GM18526 (cell line): ENCODE measurements around the gene KCND2.

Source experiments
- POLR2A ChIP-seq: IDR thresholded peaks from 3 replicates; pipeline ENCODE4 v1.6.1; 2011; ENCODE audit not compliant: insufficient read length; ENCODE audit errors: extremely low read depth

Gene KCND2

DNA sequence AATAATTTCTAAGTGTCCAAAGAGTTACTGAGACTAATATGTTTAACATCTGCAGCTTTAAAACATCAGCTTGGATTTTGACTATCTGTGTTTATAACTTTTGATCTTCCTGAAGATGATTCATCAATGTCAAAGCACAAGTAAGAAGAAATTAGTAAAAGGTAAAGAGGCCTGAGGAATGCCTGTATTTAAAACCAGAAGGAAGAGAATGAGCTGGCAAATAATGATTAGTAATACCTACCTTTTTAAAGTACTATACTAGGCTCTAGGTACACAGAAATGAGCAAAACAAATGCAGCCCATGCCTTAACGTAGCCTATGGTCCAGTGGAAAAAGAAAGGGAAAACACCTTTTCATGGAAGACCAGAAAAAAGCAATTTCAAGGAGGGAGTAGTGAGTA lies 158.0 kb downstream of the KCND2 start:
- TF ChIP-seq POLR2A: no peak

DNA sequence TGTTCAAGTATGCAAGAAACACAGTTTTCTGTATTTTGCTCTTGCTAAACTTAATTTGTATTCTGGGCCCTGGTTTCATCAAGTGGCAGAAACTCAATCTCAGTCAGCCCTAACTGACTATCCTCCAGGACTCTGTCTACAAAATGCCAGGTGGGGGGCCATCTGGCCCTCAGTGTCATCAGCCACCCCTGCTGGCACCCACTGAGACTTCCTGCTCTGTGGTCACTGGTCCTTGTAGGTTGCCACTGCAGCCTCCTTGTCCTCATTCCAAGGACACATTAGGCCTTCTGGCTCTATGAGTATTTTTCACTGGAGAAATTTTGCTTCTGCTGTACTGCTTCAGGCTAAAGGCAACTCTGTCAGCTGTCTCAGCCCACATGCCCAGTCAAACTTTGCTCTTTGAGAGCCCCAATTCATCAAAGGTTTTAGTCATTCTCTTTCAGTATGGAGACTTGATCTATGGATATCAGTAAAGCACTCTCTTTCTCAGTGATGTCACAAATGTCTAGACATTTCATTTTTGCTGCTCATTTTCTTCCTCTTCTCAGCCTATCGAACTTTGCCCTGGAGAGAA lies 163.6 kb downstream of the KCND2 start:
- TF ChIP-seq POLR2A: no peak

DNA sequence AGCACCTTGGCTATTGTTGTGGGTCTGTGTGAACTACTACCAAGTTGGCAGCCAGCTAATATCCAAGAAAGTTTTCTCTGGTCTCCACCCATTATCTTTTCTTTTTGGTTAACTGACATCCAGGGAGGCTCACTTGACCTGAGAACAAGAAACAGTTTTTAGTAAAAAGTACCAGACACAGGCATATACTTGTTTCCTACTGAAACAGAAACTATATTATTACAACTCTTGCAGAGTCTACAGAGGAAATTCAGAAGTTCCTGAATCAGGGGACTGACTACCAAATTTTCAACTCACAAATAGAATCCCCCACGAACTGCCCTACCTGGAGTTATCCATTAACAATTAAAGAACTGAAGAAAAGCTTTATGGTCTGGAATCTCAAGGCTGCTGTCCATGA lies 168.9 kb downstream of the KCND2 start:
- no peak for TF ChIP-seq POLR2A

DNA sequence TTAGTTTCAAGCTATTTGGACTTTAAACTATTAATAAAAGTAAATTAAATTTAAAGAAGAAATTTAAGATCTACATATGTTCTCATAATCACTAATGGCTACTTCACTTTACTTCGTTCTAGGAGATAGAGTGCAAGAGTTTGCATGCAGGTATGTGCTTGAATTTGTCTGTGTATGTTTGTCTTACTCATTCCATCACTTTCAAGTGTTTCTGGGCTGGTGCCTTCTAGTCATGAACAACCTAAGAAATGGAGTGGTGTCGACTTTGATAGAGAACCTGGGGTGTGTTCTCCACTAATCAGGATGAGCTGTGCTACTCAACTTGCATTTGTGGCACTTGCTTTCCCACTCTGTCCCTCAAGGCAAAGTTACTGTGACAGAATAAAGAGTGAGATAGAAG lies 169.9 kb downstream of the KCND2 start:
- no peak for TF ChIP-seq POLR2A

DNA sequence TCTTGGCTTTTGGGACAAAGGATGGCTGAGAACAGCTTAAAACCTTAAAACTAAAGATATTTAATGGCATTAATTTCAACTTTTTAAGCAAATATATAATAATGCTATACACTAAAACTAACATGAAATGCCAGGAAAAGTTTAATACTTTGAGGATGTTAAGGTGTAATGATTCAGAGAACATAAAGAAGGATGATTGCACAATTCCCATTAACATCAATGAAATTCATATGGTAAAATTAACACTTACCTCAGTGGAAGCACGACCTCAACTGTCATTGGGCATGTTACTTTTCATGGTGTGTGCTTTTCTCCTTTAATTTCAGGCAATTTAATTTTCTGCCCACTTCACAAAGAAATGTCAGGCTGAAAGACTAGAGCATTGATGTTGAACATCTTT lies 171.7 kb downstream of the KCND2 start:
- no peak for TF ChIP-seq POLR2A

DNA sequence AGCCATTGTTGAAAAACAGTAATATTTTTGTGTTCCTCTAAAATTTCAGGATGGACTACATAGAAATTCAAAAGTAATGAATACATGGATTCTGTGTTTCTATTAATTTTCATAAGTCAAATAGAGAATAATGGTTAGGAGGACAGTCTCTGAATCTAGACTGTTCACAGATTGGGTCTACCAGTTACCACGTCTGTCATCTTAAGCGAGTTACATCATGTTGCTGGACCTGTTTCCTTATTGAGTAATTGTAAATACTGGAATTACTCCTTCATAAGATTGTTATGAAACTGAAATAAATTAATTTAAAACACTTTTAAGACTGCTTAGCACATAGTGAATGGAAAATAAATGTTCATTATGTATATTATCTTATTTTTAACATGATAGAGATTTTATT lies 172.3 kb downstream of the KCND2 start:
- no peak for TF ChIP-seq POLR2A

DNA sequence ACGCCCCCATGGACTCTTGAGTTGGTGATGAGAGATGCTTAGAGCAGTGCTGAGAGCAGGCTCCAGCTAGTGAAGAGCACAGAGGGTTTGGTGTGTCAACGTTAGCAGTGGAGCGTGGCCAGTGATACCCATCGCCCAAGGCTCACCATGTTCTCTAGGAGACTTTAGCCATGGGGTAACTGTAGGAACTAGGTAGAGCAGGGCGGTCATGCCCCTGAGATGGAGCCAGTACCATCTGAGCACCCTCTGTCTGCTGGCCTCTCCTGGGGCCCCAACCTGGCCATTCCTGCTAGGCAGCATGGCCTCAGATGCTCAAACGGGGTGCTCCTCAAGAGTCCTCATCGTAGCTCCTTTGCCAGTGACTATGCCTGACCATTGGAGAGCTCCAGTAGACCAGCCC lies 179.7 kb downstream of the KCND2 start:
- no peak for TF ChIP-seq POLR2A

DNA sequence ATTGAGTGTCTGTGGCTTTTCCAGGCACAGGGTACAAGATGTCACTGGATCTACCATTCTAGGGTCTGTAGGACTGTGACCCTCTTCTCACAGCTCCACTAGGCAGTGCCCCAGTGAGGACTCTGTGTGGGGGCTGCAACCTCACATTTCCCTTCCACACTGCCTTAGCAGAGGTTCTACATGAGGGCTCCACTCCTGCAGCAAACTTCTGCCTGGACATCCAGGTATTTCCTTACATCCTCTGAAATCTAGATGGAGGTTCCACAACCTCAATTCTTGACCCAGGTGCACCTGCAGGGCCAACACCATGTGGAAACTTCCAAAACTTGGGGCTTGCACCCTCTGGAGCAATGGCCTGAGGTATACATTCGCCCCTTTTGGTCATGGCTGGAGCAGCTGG lies 183.7 kb downstream of the KCND2 start:
- TF ChIP-seq POLR2A: no peak

DNA sequence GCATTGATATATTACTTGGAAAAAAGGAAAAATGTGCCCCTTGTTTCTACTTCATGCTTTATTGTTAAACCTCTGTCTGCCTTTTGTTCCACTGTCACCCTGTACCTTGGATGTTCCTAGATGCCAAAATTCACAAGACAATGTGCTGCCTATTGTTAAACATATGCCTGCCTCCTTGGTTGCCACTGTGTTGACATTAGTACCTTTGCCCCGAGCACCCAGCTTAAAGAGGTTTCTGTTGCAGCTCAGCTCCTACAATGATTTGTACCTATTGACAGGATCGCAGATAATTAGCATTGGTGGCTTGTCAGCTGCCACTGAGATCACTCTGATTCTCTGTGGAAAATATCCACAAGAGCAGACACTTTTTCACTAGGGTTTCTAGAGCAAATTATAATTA lies 188.0 kb downstream of the KCND2 start:
- TF ChIP-seq POLR2A: no peak

DNA sequence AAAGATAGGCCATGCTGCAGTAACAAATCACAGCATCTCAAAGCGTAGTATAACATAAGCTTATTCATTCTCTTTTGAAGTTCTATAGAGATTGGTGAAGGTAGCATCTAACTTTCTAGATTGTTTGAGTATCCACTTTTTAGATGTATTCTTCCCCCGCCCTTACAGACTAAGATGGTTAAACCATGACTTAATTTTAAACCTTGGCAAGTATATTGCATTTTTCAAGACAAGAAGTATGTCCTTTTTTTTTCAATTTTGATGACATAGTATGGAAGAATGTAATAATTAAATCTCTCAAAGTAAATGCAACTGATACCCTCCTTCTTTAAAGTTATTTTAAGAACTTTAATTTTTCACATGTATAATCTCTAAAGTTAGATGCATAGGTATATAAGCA lies 190.0 kb downstream of the KCND2 start:
- no peak for TF ChIP-seq POLR2A

DNA sequence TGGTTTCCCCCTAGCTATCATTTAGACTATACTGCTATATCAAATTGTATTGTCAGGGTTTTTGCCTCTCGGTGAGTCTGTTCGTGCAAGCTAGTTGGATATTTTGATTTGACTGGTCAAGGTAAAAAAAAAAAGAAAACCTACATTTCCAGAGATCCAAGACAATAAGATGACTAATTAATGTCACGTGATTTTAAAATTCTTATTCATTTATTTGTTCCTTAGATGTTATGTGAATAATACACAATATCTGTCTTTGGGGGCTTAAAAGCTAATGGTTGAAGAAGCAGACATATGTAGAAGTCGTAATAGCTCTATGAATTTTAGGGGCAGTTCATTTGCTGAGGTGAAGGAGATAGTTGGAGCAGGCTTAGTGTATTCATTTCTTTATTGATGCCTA lies 191.1 kb downstream of the KCND2 start:
- no peak for TF ChIP-seq POLR2A

DNA sequence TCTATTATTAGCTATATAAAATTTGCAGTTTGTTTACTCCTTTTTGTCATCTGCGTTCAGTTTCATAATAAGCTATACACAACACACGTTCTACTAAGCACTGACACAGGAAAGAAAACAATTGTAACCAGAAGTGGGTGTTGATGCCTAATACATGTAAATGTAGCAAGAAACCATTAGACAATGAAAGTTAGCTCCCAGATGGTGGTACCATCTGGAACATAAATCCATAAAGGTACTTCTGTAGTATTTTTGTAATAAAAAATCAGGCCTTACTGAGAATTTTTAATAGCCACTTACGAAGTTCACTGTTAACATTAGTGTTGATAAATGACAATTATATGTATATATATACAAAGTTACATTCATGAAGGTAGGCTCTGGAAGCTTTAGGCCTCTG lies 194.7 kb downstream of the KCND2 start:
- TF ChIP-seq POLR2A: no peak

DNA sequence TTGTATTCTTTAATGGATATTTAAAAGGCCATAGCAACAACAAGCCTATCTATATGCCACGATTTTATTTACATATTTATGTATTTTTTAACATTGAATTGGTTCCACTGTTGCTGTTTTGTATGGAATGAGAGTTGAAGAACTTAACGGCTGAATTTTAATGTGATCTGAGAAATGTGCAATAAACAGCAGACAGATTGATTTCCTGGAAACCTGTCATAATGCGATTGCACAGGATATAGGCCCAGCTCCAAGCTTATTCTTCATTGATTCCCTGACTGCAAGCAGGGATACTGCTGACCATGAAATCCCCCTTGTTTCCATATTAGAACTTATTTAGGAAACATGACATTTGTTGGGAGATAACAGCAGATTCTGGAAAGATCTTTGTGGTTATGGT lies 195.6 kb downstream of the KCND2 start:
- no peak for TF ChIP-seq POLR2A

DNA sequence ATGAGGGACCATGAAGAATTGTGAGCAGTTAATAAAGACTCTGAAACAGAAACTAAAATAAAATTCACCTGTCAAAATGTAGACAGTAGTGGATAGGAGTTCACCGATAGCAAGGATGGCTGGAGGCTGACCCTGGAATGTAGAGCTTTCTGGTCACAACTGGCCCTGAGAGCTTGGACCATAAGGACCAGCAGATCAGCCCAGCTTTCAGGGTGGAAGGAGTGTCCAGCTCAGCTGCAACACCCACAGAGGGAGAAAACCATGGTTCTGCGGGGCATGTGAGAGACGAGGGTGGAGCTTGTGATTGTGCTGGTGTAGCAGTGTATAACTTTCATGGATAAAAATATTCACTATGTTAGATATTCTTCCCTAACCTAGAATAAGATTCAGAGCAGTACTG lies 199.9 kb downstream of the KCND2 start:
- TF ChIP-seq POLR2A: no peak

DNA sequence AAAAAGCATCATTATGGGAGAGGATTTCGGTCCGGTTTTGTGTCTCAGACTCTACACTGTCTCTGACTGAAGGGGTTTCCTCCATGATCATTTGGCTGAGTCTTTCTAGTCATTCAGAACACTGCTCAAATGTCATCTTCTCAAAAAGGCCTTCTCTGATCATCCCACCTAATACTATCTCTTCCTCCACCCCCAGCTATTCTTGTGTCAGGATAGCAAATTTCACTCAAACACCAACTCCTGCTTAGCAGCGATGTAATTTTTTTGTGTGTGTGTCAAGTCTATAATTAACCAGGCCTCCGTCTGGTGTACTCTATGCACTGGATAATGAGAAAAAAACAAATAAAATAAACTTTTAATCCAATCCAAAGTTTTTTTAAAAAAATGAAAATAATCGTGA lies 200.4 kb downstream of the KCND2 start:
- TF ChIP-seq POLR2A: no peak

DNA sequence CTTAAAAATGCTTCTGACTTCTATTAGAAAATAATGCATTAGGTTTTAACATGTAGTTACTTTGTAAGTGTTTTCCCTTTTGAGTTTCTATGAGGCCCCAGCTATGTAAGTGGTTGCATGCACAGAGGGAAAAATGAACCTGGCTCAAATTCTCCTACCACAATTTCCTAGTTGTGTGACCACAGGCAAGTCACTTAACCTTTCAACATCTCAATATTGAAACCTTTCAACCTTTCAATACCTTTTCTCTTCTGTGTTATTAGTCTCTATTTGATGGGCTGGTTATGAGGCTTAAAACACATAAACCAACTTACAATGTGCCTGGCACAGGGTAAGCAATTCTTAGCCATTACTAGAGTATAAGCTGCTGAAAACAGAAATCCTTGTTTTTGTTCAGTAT lies 203.0 kb downstream of the KCND2 start:
- no peak for TF ChIP-seq POLR2A

DNA sequence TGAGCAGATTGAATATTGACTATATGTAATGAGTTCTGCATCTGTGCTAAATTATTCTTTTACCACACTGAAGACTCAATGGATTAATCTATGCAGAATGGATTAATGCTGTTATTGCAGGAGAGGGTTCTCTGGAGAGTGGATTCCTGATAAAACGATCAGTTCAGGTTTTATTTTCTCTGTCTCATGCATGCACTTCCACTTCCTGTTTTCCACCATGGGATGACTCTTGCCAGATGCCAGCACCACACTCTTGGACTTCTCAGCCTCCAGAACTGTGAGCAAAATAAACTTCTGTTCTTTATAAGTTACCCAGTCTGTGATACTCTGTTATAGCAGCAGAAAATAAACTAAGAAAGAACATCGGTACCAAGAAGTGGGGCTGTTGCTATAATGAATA lies 207.5 kb downstream of the KCND2 start:
- no peak for TF ChIP-seq POLR2A

DNA sequence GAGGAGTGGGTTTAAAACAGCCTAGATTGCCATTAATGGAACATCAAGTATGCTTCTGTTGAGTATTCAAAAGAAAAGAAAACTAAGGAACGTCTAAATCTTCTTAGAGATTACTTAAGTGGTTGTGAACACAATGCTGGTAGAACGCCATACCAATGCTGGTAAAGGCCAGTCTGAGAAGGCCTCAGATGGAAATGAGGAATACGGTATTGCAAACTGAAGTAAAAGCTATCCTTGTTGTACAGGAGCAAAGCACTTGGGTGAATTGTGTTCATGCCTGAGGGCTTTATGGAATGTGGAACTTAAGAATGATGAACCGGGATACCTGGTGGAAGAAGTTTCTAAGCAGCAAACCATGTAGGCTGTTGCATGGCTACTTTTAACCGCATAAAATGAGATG lies 208.0 kb downstream of the KCND2 start:
- TF ChIP-seq POLR2A: no peak
